A673 (cell line): ENCODE data around the gene NCKAP5.

Source experiments
- CTCF ChIP-seq: fragments of 300-800, 200-600 bp; sonication (generic); conservative IDR thresholded peaks from 2 replicates; pipeline ENCODE4 v1.5.1; 2017; ENCODE audit warnings: low read depth, mild to moderate bottlenecking, antibody characterized with exemption, low read length, moderate library complexity, mixed read lengths
- EZH2 ChIP-seq: fragments of 200-600 bp; sonication (generic); IDR thresholded peaks from 2 replicates; pipeline ENCODE4 v1.6.1; 2017; ENCODE audit warnings: borderline replicate concordance, low read depth, mild to moderate bottlenecking, mixed read lengths, antibody characterized with exemption, low read length; ENCODE audit not compliant: poor library complexity, severe bottlenecking

GRCh38 chr2:132797556-132797955 lies 770.7 kb downstream of the NCKAP5 start:
- TF ChIP-seq CTCF (no peak), EZH2 (no peak)
